Stimulated activated CD8-positive, alpha-beta memory T cell treated with anti-CD3 and anti-CD28 coated beads, Interleukin-4, amount 100 ng/mL, for 24 hours (primary cell): Measurements from ENCODE around the gene ZMYND8.
"Not testable (repeated sequence)": the region's sequence is repeated elsewhere in the genome, so short reads cannot be mapped to it uniquely, and the experiment has no call there.

Experiments
- DNase-seq: peaks from one replicate; pipeline ENCODE4 v3.0.0-alpha.2; 2020; ENCODE audit warnings: low read depth

ZMYND8 gene

GRCh38 chr20:47310729-47311128 lies 45.8 kb downstream of the ZMYND8 start:
- no peak for DNase-seq

GRCh38 chr20:47309806-47310426 lies 46.6 kb downstream of the ZMYND8 start:
- DNase-seq, result no peak

- no peak for DNase-seq
Observed at GRCh38 chr20:47309394-47309793, 47.1 kb downstream of the ZMYND8 start.

GRCh38 chr20:47307569-47307968 lies 48.9 kb downstream of the ZMYND8 start:
- not testable (repeated sequence) for DNase-seq

GRCh38 chr20:47306755-47307370 lies 49.6 kb downstream of the ZMYND8 start:
- no peak for DNase-seq

GRCh38 chr20:47306095-47306494 lies 50.4 kb downstream of the ZMYND8 start:
- no peak for DNase-seq

GRCh38 chr20:47305667-47306066 lies 50.8 kb downstream of the ZMYND8 start:
- no peak for DNase-seq

- no peak for DNase-seq
Observed at GRCh38 chr20:47304287-47304686, 52.2 kb downstream of the ZMYND8 start.

GRCh38 chr20:47303736-47304135 lies 52.8 kb downstream of the ZMYND8 start:
- no peak for DNase-seq

GRCh38 chr20:47300071-47300470 lies 56.4 kb downstream of the ZMYND8 start:
- DNase-seq, result no peak

GRCh38 chr20:47298624-47299023 lies 57.9 kb downstream of the ZMYND8 start:
- DNase-seq, result no peak

GRCh38 chr20:47297746-47298145 lies 58.8 kb downstream of the ZMYND8 start:
- no peak for DNase-seq

GRCh38 chr20:47296950-47297349 lies 59.5 kb downstream of the ZMYND8 start:
- no peak for DNase-seq

- DNase-seq, result no peak
Observed at GRCh38 chr20:47295921-47296426, 60.5 kb downstream of the ZMYND8 start.

- DNase-seq, result no peak
Observed at GRCh38 chr20:47295129-47295813, 61.2 kb downstream of the ZMYND8 start.

GRCh38 chr20:47293631-47294030 lies 62.9 kb downstream of the ZMYND8 start:
- DNase-seq, result no peak

- DNase-seq, result no peak
Observed at GRCh38 chr20:47292581-47292980, 63.9 kb downstream of the ZMYND8 start.

GRCh38 chr20:47290666-47291430 lies 65.7 kb downstream of the ZMYND8 start:
- no peak for DNase-seq

GRCh38 chr20:47290008-47290407 lies 66.5 kb downstream of the ZMYND8 start:
- no peak for DNase-seq

GRCh38 chr20:47289096-47289495 lies 67.4 kb downstream of the ZMYND8 start:
- DNase-seq, result no peak

GRCh38 chr20:47288530-47288929 lies 68.0 kb downstream of the ZMYND8 start:
- DNase-seq, result not testable (repeated sequence)

GRCh38 chr20:47287609-47288144 lies 68.8 kb downstream of the ZMYND8 start:
- DNase-seq, result no peak
